Endometrium (tissue), 2 donors: ENCODE results near the gene CAMK2B.

Experiments
- FAIRE-seq: peaks from 2 replicates; lab custom pipeline; 2012; peaks lifted over from hg19 to GRCh38; lab: Jason Lieb, UNC
- donor health status: control.
- donor health status: control.

Gene CAMK2B

DNA sequence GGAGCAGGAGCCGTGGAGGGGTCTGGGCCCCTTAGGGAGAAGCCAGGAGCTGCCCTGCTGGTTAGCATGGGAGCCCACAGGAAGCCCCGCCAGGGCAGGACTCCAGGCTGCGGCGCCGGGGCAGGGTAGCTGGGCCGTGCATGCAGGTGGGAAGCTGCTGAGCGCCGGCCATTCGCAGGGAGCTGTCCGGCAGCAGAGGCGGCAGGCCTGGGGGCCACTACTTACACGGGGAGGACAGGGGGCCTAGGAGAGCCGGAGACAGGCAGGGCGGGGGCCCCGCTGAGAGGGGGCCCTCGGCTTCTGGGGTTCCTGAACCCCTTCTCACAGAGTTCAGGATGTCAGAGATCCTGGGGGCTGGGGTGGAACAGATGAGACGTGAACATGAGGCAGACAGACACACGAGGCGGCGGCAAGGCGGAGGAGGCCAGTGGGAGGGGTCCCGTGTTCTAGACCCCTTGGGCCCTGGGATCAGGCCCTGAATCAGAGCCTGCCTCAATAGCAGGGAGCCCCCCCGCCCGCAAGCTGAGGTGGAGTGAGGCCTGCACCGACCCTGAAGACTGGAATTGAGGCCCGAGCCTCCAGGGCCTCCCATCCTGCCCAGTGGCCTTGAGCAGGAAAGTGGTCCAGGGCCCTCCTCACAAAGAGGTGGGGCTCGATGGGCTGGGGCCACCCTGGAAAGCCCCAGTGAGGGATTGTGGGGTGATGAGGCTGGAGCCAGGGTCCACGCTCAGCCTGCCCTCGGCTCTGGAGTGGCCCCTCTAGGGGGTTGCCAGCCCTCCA is 96.6 kb downstream of the CAMK2B start:
- no peak for FAIRE-seq

DNA sequence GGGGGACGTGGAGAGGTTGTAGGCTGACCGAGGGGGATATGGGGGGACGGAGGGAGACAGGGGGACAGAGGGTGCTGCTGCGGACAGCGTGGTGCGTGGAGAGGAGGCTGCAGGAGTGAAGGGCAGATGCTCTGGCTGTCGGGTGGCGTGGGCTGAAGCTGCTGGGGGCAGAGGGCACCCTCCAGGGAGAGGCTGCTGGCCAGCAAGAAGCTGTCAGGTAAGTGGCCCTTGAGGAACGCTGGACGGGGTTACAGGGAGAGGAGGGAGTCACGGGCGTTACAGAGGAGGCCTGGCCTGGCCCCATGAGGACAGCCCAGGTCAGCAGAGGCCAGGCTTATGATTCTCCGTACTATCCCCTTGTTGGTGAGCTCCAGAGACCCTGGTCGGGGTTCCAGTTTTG is 97.5 kb downstream of the CAMK2B start:
- FAIRE-seq, result no peak

DNA sequence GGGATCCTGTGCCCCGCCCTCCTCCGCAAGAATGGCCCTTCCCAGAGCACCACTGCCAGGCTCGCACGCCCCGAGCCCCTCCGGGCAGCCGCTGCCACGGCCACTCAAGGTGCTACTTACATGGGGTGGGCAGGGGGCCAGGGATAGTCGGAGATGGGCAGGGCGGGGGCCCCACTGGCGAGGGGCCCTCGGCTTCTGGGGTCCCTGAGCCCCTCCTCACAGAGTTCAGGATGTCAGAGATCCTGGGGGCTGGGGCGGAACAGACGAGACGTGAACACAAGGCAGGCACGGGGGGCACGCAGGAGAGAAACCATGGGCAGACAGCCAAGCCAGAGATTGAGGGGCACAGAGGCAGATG is 99.0 kb downstream of the CAMK2B start:
- no peak for FAIRE-seq

DNA sequence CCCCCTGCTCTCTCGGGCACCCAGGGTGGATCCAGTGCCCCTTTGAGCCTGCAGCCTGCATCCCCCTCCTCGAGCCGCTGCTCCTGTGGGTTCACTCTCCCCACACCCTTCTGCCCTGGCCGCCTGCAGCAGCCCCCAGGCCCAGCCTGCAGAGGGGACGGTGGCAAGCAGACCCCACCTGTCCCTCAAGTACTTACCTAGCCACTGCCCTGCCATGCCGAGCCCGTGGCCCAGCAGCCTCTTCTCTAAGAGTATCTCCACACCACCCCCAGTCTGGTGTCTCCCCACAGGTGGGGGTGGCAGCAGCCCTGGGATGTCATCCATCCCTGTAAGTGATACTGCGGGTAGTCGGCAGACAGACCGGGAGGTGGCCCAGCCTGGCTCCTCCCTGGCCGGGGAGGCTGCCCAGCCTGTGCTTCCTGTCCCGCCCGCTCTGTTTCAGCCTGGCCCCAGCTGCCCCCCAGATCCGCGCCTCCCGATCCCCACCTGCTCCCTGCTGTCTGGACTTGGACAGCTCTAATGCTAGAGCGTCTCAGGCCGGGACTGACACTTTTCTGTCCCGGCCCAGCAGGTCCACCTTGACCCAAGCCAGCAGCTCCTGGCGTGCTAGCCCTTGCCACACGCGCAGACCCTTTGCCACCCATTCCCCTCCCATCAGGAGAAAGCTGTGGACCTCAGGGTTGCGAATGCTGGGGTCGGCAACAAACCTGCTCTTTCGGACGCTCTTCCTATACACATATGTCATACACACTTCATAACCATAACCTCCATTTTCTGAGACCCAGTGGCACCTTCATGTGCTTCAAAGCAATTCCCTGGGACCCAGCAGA is 99.6 kb downstream of the CAMK2B start:
- no peak for FAIRE-seq

DNA sequence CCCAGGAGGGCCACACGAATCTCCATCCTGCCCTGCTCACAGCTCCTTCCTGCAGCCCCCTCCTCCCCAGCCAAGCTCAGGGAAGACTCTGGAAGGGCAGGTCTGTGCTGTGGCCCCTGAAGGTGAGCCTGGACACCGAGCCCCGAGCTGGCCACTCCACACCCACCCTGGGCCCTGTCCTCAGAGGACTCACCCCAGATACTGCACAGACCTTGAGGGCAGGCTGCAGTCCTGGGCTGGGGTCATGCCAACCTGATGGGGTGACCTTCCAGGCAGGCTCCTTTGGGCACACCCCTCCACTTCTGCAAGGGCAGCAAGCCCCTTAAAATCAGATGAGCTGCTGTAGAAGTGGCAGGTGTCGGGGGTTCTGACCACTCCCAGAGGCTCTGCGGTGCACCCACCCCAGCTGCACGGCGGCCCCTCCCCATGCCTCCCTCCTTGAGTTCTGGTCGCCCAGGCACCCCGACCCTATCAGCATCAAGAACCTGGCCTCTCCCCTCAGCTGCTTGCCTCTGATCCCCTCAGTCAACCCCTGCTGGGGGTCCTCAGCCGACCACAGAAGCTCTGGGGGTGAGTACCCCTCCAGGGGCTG is 100.3 kb downstream of the CAMK2B start:
- FAIRE-seq, result no peak

DNA sequence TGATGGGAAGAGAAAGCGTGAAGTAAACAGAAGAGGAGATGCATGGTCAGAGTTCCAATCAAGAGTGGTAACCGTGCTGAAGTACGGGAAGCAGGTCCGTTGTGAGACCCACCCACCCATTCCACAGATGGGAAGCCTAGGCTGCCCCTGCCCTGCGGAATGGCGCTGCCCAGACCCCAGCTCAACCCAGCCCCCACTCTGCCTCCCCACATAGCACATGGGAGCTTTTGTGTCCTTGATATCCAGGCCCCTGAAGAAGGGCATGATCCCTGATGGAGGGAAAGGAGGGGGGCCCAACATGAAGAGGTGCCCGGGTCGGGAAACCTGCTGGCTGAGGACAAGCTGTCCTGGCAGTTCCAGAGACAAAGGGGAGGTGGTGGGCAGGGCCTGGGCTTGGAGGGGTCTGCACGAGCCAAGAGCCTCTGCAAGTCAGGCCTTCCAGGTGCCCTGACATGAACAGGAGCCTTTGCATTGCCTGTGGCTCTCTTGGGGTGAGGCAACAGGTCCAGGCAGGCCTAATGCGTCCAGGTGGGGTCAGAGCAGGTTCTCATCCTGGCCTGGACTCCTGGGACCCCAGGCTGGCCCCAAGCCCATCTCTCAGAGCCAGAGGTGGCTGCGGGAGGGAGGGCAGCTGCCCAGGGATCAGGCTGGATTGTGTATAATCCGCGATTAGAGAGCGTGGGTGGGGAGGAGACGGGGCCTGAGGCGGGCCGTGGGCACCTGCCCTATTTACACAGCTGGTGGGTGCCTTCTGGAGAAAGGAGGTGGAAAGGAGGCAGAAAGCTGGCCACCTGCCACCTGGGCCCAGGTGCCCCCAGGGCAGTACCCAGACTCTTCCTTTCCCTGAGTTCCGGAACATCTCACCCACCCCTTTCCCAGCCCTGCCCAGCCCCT is 101.1 kb downstream of the CAMK2B start:
- FAIRE-seq, result no peak

DNA sequence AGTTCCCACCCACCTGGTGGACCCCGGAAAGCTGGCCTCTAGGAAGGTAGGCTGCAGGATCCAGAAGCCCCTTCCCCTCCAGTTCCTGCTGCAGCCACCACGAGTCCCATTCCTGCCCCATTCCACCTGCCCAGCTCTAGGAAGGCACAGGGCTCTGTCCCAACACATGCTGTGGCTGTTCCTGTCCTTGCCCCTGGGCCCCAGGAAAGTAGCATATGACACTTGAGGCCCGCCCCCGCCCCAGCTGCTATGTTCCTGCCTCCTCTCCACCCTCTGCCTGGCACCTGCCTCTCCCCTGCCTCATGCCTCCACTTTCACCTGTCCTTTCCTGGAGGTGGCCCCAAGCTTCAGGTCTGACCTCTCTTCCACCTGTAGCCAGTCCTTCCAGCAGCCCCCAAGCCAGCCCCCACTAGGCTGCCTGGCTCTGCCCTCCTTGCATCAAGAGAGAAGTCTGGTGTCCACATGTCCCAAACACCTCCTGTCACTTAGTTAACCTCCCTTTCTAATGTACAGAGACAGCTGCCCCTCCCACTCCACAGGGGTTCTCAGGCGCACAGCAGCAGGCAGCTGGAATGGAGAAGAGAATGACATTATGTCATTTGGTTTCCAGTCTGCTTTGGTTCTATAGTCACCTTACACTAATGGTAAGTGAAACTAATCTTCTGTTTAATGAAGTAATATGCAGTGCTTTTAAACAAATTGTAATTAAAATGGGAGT is 101.9 kb downstream of the CAMK2B start:
- no peak for FAIRE-seq

DNA sequence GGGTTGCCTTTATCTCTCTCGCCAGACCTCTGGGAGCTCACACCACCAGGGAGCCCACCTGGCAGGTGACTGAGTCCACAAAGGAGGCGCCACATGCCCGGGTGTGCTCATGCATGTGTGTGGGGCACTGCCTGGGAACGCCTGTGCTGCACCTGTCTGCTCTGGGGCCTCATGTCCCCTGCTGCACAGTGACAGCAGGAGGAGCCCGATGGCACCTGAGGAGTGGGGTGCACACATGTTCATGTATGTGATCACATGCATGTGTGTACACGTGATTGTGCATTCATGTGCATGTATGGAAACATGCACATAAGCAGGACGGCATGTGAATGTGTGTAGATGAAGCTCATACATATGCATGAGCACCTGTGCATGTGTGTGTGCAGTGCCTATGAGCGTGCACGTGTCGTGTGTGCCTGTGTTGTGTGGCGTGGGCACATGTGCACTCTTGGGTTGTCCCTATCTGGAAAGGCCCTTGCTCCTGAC is 102.6 kb downstream of the CAMK2B start:
- no peak for FAIRE-seq

DNA sequence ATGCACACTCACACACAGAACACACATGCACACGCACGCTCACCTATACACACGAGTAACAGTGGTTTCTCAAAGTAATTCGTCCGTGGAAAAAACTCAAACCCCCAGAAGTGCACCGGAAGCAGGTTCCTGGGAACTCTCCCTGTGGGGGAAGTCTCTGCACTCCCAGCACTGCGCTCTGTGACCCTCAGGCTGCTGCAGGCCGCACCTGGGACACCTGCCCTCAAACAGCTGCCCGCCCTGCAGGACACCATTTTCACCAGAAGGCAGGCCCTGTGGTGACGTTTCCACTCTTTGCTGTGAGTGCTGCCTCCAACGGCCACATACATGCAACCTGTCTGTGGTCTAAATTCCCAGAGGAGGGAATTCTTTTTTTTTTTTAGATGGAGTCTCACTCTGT is 103.3 kb downstream of the CAMK2B start:
- no peak for FAIRE-seq

DNA sequence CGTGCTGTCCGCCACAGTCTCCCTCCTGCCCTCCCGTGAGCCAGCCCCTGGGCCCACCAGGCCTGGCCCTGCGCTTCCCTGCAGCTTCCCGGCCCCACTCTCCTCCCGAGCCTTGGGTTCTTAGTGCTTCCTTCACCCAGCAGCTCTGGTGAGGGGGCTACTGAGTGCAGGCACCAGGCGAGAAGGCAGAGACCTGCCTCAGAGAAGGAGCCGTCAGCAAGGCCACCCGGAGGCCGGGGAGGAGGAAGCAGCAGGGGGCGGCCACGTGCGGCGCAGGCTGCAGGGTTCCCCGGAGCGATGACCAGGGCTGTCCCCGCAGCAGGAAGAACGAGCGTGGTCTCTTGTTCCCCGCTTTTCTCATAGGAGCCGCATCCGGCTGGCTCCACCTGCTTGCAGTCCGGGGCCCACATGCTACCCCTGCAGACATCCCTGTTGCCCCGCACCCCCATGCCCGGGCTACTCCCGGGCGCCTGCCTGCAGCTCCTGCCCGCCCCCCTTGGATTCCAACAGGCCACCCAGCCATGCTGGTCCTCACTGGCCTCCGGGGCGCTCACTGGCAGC is 104.1 kb downstream of the CAMK2B start:
- no peak for FAIRE-seq

DNA sequence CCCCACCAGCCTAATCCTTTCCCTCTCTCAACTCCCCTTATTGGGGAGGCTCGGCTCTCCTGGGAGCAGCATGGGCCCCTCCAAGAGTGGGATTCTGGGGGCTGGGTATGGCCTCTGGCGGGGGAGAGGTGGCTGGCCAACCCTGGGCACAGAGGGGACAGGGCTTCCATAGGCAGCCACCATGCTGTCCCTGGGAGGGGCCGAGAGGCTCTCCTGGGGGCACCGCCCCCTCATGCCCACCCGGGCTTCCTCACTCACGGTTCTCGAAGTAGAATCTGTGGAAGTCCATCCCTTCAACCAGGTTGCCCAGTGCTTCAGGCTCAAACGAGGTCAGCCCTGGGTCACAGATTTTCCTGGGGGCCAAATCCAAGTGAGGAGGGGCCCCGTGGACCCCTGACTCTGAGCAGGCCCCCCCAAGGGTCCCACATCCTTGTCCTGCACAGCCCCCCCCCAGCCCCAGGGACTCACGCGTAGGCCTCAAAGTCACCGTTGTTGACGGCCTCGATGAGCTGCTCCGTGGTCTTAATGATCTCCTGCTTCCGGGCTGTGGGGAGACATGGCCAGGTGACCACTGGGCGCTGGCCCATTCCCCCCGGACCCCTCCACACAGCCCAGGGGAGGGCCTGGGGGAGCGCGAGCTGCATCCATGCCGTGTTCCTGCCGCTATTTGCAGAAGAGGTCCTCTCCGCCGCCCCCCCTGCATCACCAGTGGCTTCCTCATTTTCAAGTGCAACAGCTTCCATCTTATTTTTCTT is 104.9 kb downstream of the CAMK2B start:
- no peak for FAIRE-seq

DNA sequence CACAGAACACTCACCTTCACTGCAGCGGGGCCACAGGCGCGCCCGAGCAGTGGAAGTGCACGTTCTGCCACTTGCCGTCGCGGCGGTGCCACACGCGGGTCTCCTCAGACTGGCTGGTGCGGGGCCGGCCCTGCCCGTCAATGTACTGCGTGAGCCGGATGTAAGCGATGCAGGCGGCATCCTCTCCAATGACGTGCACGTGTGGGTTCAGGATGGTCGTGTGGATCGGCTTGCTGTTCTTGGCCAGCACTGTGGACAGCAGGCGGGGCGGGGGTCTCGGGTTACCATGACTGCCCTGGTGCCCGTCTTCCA is 105.4 kb downstream of the CAMK2B start:
- FAIRE-seq, result no peak

DNA sequence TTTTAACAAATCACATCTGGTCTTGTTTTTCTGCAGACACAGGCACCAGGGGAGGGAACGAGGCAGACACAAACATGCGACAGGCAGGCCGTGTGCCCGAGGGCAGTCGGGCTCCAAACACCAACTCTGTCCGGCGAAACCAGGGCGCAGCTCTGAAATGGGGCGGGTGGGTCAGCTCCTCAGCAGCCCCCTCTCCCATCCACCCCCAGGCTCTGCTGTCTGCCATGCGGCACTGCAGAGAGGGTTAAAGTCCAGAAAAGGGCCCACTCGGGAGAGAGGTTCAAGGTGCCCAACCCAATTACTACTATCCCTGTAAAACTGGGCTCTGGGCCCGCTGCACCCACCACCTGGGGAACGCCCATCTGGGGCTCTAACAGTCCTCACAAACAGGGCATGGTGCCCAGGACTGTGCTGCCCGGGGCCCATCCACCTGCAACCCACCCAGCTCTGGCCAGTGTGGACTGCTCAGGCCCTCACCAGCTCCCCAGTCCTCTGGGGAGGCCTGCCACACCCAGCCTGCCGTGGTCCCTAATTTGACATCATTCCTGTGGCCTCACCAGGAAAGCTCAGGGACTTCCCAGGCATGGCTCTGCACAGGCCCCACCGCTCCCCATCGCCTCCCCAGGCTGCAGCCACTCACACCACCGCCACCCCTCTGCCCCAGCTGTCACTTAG is 105.9 kb downstream of the CAMK2B start:
- FAIRE-seq, result no peak

DNA sequence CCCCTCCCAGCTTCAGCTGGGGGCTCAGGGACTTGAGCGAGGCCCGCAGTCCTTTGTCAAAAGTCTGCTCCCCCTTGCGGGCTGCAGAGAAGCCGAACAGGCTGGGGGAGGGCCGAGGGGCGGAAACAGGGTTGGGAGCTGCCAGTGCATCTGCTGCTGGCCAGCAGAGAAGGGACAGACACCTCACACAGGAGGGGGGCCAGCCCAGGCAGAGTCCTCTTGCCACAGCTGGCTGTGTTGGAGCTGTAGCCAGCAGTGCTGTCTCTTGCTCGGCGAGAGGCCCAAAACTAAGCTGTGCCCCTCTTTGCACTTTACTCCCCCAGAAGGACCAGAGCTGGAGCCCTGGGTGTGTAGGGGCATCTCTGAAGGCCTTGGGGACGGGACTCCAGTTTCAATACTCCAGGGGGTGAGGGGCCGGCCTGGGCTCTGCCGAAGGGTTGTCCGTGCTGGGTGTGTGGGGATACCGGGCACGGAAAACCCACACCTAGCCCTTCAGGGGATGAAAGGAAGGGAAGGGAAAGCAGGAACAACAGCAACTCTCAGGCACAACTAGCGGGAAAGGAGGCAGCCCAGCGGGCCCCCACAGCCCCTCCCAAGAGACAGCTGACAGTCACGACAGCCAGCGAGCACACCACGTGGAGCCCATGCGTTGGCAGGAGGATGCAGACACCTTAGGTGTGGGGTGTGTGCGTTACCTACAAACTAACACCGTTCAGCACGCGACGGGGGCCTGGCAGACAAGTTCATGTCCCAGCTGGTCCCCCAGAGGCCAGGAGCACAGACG is 106.8 kb downstream of the CAMK2B start:
- FAIRE-seq, result no peak

DNA sequence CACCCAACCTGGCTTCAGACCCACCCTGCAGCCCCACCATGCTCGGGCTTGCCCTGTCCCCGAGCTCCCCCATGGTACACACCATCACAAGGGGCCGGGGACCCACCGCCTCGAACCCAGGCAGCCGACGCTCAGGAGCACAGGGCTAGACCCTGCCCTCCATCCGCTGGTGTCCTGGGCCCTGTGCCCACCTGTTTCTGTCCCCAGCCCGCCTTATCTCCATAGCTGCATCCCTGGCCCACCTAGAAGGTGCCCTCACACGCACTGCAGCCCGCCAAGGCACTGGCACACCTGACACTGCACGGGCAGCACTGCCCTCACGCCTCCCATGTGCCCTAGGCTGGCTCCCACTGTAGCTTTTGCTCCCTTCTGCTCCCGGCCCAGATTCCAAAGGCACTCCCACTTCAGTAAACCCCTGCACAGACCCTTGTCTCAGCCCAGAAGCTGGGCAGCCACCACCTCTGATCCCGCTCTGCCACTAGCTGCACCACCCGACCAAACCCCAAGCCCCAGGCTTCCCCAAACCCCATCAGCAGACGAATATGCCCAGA is 107.5 kb downstream of the CAMK2B start:
- FAIRE-seq, result no peak

DNA sequence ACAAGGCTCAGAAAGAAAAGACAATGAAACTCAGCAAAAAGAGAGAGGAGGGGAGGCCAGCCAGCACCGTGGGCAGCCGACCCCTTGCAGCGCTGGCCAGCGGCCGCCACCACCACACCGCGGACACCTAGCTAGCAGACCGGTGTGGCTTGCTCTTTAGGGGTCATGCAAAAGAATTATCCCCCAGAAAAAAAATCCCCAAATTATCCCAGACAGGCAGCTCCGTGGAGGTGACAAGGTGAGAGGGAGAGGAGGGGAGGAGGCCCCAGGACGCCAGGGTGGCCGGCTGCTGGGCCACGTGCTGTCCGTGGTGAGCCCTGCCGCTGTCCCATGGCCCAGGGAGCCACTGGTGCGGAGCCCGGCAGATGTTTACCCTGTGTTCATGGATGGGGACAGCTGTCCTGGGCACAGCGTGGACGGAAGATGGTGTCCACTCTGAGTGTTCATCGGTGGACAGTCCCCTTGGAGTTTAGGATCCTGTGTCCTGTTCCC is 108.1 kb downstream of the CAMK2B start:
- FAIRE-seq, result no peak

DNA sequence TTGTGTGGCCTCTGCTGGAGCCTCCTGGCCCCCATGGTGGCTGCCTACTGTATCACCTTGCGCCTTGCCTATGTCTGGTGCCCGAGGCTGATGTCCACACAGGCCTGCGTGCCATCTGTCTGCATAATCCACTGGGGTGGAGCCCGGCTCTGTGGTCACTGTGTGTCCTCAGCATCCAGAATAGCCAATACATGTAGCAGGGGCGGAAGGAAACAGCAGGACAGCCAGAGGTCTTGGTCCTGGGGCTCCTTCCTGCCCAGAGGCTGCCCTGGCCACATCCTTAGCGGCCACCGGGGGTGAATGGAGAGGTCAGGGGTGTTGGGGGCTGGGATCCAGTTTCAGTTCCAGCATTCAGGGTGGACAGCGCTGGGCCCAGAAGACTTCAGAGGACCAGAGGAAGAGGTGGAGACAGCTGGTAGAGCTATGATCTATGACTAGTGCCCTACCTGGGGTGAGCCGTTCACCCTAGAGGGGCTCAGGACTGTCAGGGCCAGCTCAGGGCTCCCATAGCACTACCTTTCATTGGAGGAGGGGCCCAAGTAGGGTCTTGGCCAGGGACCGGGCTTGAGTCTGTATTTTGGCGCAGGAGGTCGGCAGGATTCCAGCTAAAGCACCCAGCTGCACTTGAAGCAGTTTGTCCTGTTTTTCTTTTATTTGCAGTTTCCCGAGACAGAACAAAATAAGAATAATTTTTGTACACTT is 108.7 kb downstream of the CAMK2B start:
- no peak for FAIRE-seq

DNA sequence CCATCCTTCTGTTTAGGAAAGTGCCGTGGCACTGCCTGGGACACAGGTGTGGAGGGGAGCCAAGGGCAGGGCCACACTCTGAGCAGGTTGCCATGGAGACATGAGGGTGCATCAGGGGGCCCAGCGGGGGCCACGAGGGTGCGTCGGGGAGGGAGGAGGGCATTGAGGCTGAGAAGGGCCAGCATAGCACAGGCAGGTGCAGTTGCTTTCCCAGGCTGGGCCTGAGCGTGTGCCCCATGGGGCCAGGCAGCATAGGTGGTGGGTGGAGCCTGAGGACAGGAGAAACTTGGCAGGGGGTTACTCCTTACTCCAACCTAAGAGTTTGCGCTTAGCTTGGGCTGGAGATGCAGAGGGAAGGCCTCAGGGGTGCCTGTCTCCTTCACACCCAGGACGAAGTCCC is 109.4 kb downstream of the CAMK2B start:
- no peak for FAIRE-seq
